ENCODE data around the gene POLD1. TPM values are rescaled to one million over a fixed set of nuclear protein-coding genes. Genes with fewer than 3 reads are reported as not detected.

Gene POLD1
- total RNA-seq, 1 donor from 2014 or later, result 141 TPM

DNA sequence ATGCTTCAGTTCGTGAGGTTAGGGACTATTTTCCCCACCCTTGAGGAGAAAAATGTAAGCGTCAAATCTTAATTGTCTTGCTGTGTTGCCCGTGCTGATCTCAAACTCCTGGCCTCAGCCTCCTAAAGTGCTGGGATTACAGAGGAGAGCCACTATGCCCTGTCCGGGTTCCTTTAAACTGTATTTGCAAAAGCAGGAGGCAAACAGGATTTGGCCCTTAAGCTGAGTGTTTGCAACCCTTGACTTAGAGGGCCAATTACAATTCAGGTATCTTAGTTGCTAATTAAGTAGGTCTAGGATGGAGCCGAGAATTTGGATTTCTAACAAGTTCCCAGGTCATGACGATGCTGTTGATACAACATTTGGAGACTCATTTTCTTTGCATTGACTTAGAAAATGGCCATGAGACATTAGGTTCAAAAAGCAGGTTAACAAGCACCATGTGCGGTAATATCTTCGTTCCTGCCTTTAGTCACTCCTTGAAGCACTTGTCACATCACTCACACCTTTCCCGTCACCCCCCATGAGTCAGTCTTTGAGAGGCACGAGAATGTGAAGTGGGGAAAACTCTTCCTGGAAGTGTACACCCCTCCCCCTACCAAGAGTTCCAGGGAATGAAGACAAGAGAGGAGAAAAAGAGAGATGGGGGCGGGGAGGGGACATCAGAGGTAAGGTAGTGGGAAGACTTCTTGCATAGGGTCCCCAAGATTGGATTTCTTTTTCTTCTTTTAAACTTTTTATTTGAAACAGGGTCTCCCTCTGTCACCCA, 21.3 kb upstream of the POLD1 start:
- intact Hi-C loops (cut with micrococcal nuclease), result loop anchor here (10.0 kb wide), 2 partner anchors 362 to 422 kb away; partner anchors contain the start of gene CLEC11A

- intact Hi-C loops (cut with micrococcal nuclease), result loop anchor here (10.0 kb wide), 2 partner anchors 359 to 419 kb away; partner anchors contain the start of gene CLEC11A
Observed at GRCh38 chr19:50365434-50366306, 18.5 kb upstream of the POLD1 start, which contains the start of gene NAPSA. NAPSA (minus strand) TSS chr19:50365639; CDS start chr19:50365621, 18 bp downstream.

DNA sequence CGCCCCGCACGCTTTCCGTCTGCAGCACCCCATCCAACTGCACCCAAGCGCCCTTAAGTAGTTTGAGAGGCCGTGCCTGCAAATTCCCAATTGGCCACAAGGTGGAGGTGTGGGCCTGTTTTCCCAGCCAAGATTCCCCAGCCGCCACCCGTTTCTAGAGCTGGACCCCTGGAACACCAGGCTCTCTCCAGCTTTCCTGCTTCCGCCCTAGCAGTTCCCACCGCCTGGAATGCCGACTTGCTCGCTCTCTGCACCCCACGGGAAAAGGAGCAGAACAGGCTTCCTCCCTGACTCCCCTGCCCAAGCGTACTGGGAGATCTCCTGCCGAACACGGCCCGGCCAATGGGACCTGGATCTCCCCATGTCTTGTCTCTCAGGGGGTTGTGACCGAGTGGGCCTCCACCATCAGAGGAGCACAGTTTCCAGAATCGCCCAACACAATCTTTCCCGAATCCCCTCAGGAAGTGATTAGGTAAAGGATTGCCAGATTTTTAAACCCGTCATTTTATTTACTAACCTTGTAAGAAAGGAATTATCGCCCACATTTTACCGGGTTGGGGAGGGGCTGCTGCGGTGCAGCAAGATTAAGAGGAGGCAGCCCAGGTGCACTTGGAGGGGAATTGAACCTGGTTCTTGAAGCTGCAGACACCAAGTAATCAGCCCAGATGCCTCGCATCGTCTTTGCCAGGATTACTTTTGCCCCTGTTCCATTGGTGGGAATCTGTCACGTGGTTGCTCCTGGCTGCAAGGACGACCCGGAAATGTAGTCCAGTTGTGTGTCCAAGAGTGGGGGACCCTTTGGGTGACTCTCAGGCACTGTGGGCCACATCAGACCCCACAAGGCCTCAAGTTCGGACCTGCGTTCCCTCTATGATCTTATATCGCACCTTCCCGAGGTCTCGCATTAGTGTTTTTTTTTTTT, 15.2 kb upstream of the POLD1 start:
- intact Hi-C loops (cut with micrococcal nuclease), result loop anchor here (1.0 to 10.0 kb wide), 7 partner anchors 12 to 416 kb away; partner anchors contain the start of genes CLEC11A, JOSD2 and POLD1

DNA sequence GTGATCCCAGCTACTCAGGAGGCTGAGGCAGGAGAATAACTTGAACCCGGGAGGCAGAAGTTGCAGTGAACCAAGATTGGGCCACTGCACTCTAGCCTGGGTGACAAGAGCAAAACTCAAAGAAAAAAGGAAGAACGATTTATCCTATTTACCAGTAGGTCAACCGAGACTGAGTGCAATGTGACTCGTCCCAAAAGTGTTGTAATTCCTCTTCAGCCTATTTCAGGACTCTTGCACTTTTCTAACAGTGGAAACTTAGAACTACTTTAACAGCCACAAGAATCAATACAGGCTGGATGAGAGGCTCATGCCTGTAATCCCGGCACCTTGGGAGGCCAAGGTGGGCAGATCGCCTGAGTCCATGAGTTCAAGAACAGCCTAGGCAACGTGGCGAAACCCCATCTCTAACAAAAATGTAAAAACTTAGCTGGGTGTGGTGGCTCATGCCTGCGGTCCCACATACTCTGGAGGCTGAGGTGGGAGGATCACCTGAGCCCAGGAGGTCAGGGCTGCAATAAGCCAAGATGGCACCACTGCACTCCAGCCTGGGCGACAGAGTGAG, 12.2 kb upstream of the POLD1 start:
- intact Hi-C loops (cut with micrococcal nuclease), result no loop called here

- intact Hi-C loops (cut with micrococcal nuclease), result loop anchor here (1.0 to 2.0 kb wide), 5 partner anchors 8 to 135 kb away; partner anchors contain the start of genes EMC10, GARIN5A, JOSD2 and KCNC3
Observed at GRCh38 chr19:50376166-50377050, 7.7 kb upstream of the POLD1 start, which contains the start of gene NR1H2. NR1H2 (plus strand) TSS chr19:50376457; CDS start chr19:50377606, 1,149 bp downstream.

GRCh38 chr19:50377051-50377461, 7.1 kb upstream of the POLD1 start:
- intact Hi-C loops (cut with micrococcal nuclease), result loop anchor here (2.0 kb wide), 1 partner anchor 48 kb away; the partner anchor contains the start of gene KCNC3

- intact Hi-C loops (cut with micrococcal nuclease), result loop anchor here (2.0 kb wide), 1 partner anchor 49 kb away; the partner anchor contains the start of gene KCNC3
Observed at GRCh38 chr19:50377517-50377916, 6.6 kb upstream of the POLD1 start.

GRCh38 chr19:50378169-50378862, 5.8 kb upstream of the POLD1 start:
- intact Hi-C loops (cut with micrococcal nuclease), result no loop called here

DNA sequence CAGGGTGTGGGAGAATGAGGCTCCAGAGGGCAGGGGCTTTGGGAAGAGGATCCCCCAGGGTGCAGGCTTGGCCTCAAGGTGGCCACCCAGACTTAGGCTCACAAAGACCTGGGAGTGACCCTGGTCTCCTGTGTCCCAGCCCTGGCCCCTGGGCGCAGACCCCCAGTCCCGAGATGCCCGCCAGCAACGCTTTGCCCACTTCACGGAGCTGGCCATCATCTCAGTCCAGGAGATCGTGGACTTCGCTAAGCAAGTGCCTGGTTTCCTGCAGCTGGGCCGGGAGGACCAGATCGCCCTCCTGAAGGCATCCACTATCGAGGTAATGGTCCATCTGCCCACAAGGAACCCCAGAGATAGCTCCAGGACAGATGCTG, 5.3 kb upstream of the POLD1 start:
- intact Hi-C loops (cut with micrococcal nuclease), result no loop called here

DNA sequence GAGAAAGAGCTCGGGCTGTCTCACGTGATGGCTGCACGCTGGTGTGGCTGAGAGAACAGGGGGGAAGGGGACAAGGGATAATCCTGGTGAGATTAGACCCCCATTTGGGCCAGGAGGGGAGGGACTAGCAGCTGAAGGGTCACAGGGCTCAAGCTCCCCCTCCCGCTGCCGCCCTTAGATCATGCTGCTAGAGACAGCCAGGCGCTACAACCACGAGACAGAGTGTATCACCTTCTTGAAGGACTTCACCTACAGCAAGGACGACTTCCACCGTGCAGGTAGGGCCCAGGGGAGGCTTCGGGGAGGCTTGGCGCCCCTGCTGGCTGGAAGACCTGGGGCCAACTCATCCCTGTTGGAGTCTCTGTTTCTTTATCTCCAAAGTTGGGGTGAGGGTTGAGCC, 4.5 kb upstream of the POLD1 start:
- intact Hi-C loops (cut with micrococcal nuclease), result loop anchor here (5.0 kb wide), 1 partner anchor 53 kb away; the partner anchor contains the start of gene MYBPC2

- intact Hi-C loops (cut with micrococcal nuclease), result loop anchor here (5.0 kb wide), 1 partner anchor 52 kb away; the partner anchor contains the start of gene MYBPC2
Observed at GRCh38 chr19:50380137-50380536, 4.0 kb upstream of the POLD1 start.

DNA sequence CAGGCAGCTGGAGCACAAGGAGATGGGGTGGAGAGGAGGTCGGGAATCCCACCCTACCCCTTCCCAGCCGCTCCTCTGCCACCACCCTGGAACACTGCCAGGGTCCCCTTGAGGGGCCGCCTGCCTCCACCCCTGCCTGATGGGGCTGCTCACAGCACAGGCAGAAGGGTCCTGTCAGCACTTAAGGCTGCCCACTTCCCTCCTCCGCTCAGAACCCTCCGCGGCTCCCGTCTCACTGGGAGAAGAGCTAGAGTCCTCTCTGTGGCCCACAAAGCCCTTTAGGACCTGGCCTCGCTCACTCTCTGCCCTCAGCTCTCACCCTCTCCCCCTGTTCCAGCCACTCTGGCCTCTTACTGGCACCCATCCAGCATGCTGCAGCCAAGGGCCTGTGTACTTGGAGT, 3.4 kb upstream of the POLD1 start:
- intact Hi-C loops (cut with micrococcal nuclease), result loop anchor here (5.0 kb wide), 1 partner anchor 52 kb away; the partner anchor contains the start of gene MYBPC2

GRCh38 chr19:50381881-50382729, 2.0 kb upstream of the POLD1 start:
- intact Hi-C loops (cut with micrococcal nuclease), result loop anchor here (5.0 kb wide), 1 partner anchor 50 kb away; the partner anchor contains the start of gene MYBPC2

DNA sequence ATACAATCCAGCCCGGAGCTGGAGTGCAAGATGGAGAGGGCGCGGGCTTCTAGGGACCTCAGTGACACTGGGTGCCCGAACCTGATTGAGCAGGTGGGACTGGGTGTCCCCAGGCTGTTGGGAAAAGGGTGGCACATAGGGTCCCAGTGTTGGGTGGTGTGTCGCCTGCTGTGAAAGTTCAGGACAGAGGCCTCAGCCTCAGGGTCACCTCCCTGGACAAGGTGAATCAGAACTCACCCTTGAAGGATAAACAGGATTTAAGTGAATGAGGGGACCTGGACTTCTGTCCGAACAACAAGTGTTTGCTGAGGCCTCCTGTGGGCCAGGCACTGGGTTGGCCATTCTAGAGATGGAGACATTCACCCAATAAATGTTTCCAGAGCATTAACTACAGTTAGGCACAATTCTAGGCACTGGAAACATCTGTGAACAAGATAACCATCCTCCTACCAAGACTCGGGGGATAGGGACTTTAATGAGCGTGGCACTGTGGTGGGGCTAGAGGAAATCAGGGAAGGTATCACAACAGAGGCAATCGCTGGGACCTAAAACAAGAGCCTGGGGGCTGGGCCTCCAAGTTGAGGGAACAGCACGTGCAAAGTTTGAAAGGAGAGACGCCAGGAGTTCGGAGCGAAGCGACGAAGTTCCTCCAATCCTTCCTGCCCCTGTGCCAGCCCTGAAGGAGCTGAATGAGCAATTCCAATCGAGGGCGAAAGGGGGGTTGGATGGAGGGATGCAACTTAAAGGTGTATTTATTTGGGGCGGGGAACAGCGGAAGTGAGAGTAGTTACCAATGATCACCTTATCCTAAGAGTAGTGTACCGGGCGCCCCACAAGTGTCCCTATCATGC, 921 bp upstream of the POLD1 start:
- intact Hi-C loops (cut with micrococcal nuclease), result loop anchor here (5.0 kb wide), 1 partner anchor 49 kb away; the partner anchor contains the start of gene MYBPC2

DNA sequence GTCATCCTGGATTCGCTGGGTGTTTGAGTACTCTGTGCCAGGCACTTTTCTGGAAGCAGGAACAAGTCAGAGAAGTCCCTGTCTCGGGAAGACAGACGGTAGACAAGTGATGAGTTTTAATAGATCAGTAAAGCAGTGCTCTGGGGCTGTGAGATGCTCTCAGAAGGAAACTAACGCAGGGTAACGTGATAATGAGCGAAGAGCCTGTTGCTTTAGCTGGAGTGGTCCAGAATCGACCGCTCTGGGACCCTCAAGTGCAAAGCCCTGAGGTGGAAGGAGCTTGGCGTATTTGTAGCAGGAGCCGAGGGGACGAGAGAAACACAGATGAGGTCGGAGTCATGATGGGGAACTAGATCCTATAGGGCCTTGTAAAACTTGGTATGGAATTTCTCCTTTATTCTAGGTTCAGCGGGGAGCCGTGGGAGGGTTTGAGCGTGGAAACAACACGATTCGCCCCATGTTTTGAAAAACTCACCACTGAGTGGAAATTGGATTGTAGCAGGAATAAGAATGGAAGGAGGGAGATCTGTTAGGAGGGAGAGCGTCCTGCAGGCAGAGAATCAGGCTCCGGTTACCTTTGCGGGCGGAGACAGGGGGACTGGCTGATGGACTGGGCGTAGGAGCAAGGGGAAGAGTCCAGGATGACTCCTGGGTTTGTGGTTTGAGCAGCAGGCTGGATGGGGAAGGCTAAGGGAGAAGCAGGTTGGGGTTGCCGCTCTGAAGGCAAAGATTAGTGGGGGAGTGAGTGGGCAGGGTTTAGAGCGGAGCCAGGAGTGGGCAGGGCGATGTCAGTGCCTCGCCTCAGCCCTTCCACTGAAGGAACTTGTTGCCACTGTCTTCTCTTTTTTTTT, 763 bp downstream of the POLD1 start:
- intact Hi-C loops (cut with micrococcal nuclease), result loop anchor here (1.0 to 5.0 kb wide), 5 partner anchors 9 to 52 kb away; partner anchors contain the start of genes MYBPC2 and NR1H2
